ENCODE measurements around the gene TNNT1. TPM values are rescaled to one million over a fixed set of nuclear protein-coding genes. Genes with fewer than 3 reads are reported as not detected.

The TNNT1 gene
- total RNA-seq, 1 experiment from 2014 or later: 228 TPM

- Histone ChIP-seq H3K4me3 (no peak overlapping the region), H3F3A (ENCODE audit: insufficient read depth, low read depth) (peaks cover 32% of the 10 kb centered on the region), H2AFZ (no peak overlapping the region), H3K27me3 (ENCODE audit: insufficient read depth, low read depth) (no peaks in the 10 kb centered on the region), H4K20me1 (ENCODE audit: insufficient read depth) (no peaks in the 10 kb centered on the region), H3K9me3 (ENCODE audit: insufficient read depth, low read depth) (no peaks in the 10 kb centered on the region), H3K79me2 (ENCODE audit: low read depth) (no peaks in the 10 kb centered on the region), H3K4me1 (replicated peaks; ENCODE audit: insufficient read depth) (peaks cover 17% of the 10 kb centered on the region), H3K36me3 (ENCODE audit: low read depth) (no peaks in the 10 kb centered on the region), H3K9me2 (ENCODE audit: insufficient read depth) (no peaks in the 10 kb centered on the region), H3K27ac (no peak overlapping the region), H3K4me2 (no peak overlapping the region)
- no peak for TF ChIP-seq EZH2 (IDR thresholded peaks at IDR 0.05; ENCODE audit: low read depth)
- no peak for TF ChIP-seq CTCF (conservative IDR thresholded peaks at IDR 0.05)
- ChIA-PET CTCF (no interaction called here), POLR2A (ENCODE audit: unreplicated experiment) (interaction anchor here (0.6 kb wide), 1 partner anchor 111 kb away, joined by 5 read pairs; no protein-coding TSS in a partner anchor)
- no peak for DNase-seq
- intact Hi-C loops (cut with micrococcal nuclease; ENCODE audit: unreplicated experiment): no loop called here
- BruUV-seq (replicated peaks): no TSS peak
Measured at GRCh38 chr19:55171440-55171839, 22.4 kb upstream of the TNNT1 start.

- Histone ChIP-seq H3K4me3 (no peak overlapping the region), H3K9me2 (ENCODE audit: insufficient read depth) (no peaks in the 10 kb centered on the region), H3K4me1 (replicated peaks; ENCODE audit: insufficient read depth) (peaks cover 23% of the 10 kb centered on the region), H3F3A (ENCODE audit: insufficient read depth, low read depth) (peaks cover 21% of the 10 kb centered on the region), H3K79me2 (ENCODE audit: low read depth) (no peaks in the 10 kb centered on the region), H3K27ac (no peak overlapping the region), H3K27me3 (ENCODE audit: insufficient read depth, low read depth) (no peaks in the 10 kb centered on the region), H2AFZ (no peak overlapping the region), H3K36me3 (ENCODE audit: low read depth) (no peaks in the 10 kb centered on the region), H3K9me3 (ENCODE audit: insufficient read depth, low read depth) (no peaks in the 10 kb centered on the region), H3K4me2 (no peak overlapping the region), H4K20me1 (ENCODE audit: insufficient read depth) (no peaks in the 10 kb centered on the region)
- TF ChIP-seq CTCF (conservative IDR thresholded peaks at IDR 0.05) (no peak), EZH2 (IDR thresholded peaks at IDR 0.05; ENCODE audit: low read depth) (no peak)
- ChIA-PET POLR2A (ENCODE audit: unreplicated experiment) (no interaction called here), CTCF (interaction anchor here (0.7 to 1.1 kb wide), 2 partner anchors 19 to 133 kb away, joined by 3 to 12 read pairs; no protein-coding TSS in a partner anchor)
- BruUV-seq (replicated peaks): no TSS peak
- intact Hi-C loops (cut with micrococcal nuclease; ENCODE audit: unreplicated experiment): loop anchor here (5.0 to 10.0 kb wide), 4 partner anchors 216 to 494 kb away; partner anchors contain the start of genes FIZ1, RPL28, TMEM238 and UBE2S
- DNase-seq: no peak
Measured at GRCh38 chr19:55169136-55169535, 20.1 kb upstream of the TNNT1 start.

GRCh38 chr19:55166530-55167268, 17.7 kb upstream of the TNNT1 start, which contains the start of gene DNAAF3:
Gene DNAAF3 (minus strand): TSS chr19:55166613. CDS start chr19:55166413, 200 bp downstream.
- TF ChIP-seq EZH2 (IDR thresholded peaks at IDR 0.05; ENCODE audit: low read depth) (no peak), CTCF (conservative IDR thresholded peaks at IDR 0.05) (no peak)

More at GRCh38 chr19:55166530-55167268, 17.7 kb upstream of the TNNT1 start, which contains the start of gene DNAAF3:
- H3K4me3 ChIP-seq: peak within 1 kb of the TSS; percentile 70
- CTCF ChIA-PET: interaction anchor here (0.5 to 2.3 kb wide), 9 partner anchors 11 to 258 kb away, joined by 3 to 16 read pairs (median 3); no protein-coding TSS in a partner anchor
- POLR2A ChIA-PET (ENCODE audit: unreplicated experiment): interaction anchor here (0.6 to 1.4 kb wide), 19 partner anchors 10 to 473 kb away, joined by 3 to 14 read pairs (median 5); partner anchors contain the start of genes HSPBP1, PPP6R1, PTPRH and TMEM238
- peak within 1 kb of the TSS; percentile 93 for H2AFZ ChIP-seq
- intact Hi-C loops (cut with micrococcal nuclease; ENCODE audit: unreplicated experiment): loop anchor here (1.0 to 10.0 kb wide), 10 partner anchors 22 to 492 kb away; partner anchors contain the start of genes FIZ1, KMT5C, PPP1R12C and PPP6R1
- peak within 1 kb of the TSS; percentile 78 for H3K4me2 ChIP-seq
- peaks cover 22% of the 10 kb centered on the region for H3F3A ChIP-seq (ENCODE audit: insufficient read depth, low read depth)
- H3K36me3 ChIP-seq (ENCODE audit: low read depth): no peaks in the 10 kb centered on the region
- no peaks in the 10 kb centered on the region for H3K9me2 ChIP-seq (ENCODE audit: insufficient read depth)
- no peaks in the 10 kb centered on the region for H3K9me3 ChIP-seq (ENCODE audit: insufficient read depth, low read depth)
- no TSS peak for BruUV-seq (replicated peaks)
- no peaks in the 10 kb centered on the region for H3K27me3 ChIP-seq (ENCODE audit: insufficient read depth, low read depth)
- H3K79me2 ChIP-seq (ENCODE audit: low read depth): no peaks in the 10 kb centered on the region
- H3K4me1 ChIP-seq (replicated peaks; ENCODE audit: insufficient read depth): peaks cover 13% of the 10 kb centered on the region
- peak; percentile 96 to 99 for DNase-seq
- H3K27ac ChIP-seq: peak within 1 kb of the TSS; percentile 71
- H4K20me1 ChIP-seq (ENCODE audit: insufficient read depth): no peaks in the 10 kb centered on the region
